Ascending aorta (tissue), 2 donors: Measurements from ENCODE around the gene MTOR. TPM values are rescaled to one million over a fixed set of nuclear protein-coding genes. Genes with fewer than 3 reads are reported as not detected.

ENCODE experiments used
- DNase-seq, 2 donors: peaks; one replicate each; pipeline ENCODE4 v3.0.0-alpha.2; 2019; ENCODE audit warnings: low spot score in 2 of 2
- H3K27ac ChIP-seq, 2 donors: fragments of 200-600 bp; sonication (generic); one replicate each; pipeline ENCODE4 v1.5.1; 2016 to 2017; ENCODE audit warnings: mild to moderate bottlenecking in 1 of 2
- H3K27me3 ChIP-seq: fragments of 200-600 bp; sonication (generic); one replicate; pipeline ENCODE4 v1.5.1; 2017
- H3K36me3 ChIP-seq, 2 donors: fragments of 200-600 bp; sonication (generic); one replicate each; pipeline ENCODE4 v1.5.1; 2016
- H3K4me1 ChIP-seq, 2 donors: fragments of 200-600 bp; sonication (generic); one replicate each; pipeline ENCODE4 v1.5.1; 2016 to 2017; ENCODE audit warnings: mild to moderate bottlenecking in 1 of 2
- H3K4me3 ChIP-seq, 2 donors: fragments of 200-600 bp; sonication (generic); one replicate each; pipeline ENCODE4 v1.5.1; 2016 to 2017; ENCODE audit warnings: mild to moderate bottlenecking in 1 of 2
- H3K9me3 ChIP-seq, 2 donors: fragments of 200-600 bp; sonication (generic); one replicate each; pipeline ENCODE4 v1.5.1; 2016
- CTCF ChIP-seq, 3 experiments: fragments of 200-600 bp in 2 of 3; fragments of 450-650 bp in 1 of 3; sonication (generic) in 2 of 3; IDR thresholded peaks; one replicate each; pipeline ENCODE4 v1.5.1; 2016 to 2019; ENCODE audit warnings: antibody characterized with exemption in 3 of 3, mild to moderate bottlenecking in 1 of 3, moderate library complexity in 1 of 3
- intact Hi-C: fragments of 100-400 bp; cut with DNase I; formaldehyde crosslinking; loops from one replicate; pipeline ENCODE4 v1.15.1; 2023
- total RNA-seq: library from RNA; depleted of rRNA; stranded (reverse); fragments of >200 nt; gene quantifications from one replicate; pipeline ENCODE4 v1.1.0, GENCODE V29; 2016

The MTOR gene
- total RNA-seq, 1 donor from 2014 or later: 28.0 TPM

- intact Hi-C loops: no loop called here
- no peak overlapping the region for H3K27ac ChIP-seq
- DNase-seq: no peak
- peaks cover 0 to 3% of the 10 kb centered on the region in 2 donors for H3K4me1 ChIP-seq
- no peak overlapping the region for H3K4me3 ChIP-seq
- no peak for TF ChIP-seq CTCF (IDR thresholded peaks at IDR 0.05)
- H3K9me3 ChIP-seq: no peaks in the 10 kb centered on the region
- H3K27me3 ChIP-seq: no peaks in the 10 kb centered on the region
- peaks cover 58 to 62% of the 10 kb centered on the region in 2 donors for H3K36me3 ChIP-seq
Measured at GRCh38 chr1:11211925-11212587, 50.3 kb downstream of the MTOR start.

- peaks cover 56 to 57% of the 10 kb centered on the region in 2 donors for H3K36me3 ChIP-seq
- no peaks in the 10 kb centered on the region for H3K27me3 ChIP-seq
- no peak for DNase-seq
- no peak overlapping the region for H3K27ac ChIP-seq
- TF ChIP-seq CTCF (IDR thresholded peaks at IDR 0.05): no peak
- peaks cover 0 to 3% of the 10 kb centered on the region in 2 donors for H3K4me1 ChIP-seq
- no peaks in the 10 kb centered on the region for H3K9me3 ChIP-seq
- intact Hi-C loops: no loop called here
- no peak overlapping the region for H3K4me3 ChIP-seq
Measured at GRCh38 chr1:11211461-11211860, 50.9 kb downstream of the MTOR start.

GRCh38 chr1:11207898-11208611, 54.3 kb downstream of the MTOR start:
- H3K27me3 ChIP-seq: no peaks in the 10 kb centered on the region
- H3K36me3 ChIP-seq: peaks cover 45 to 62% of the 10 kb centered on the region in 2 donors
- DNase-seq: peak; percentile 16 to 74
- H3K27ac ChIP-seq: peak overlapping the region; percentile 57 to 58
- no peak for TF ChIP-seq CTCF (IDR thresholded peaks at IDR 0.05)
- no peaks in the 10 kb centered on the region for H3K9me3 ChIP-seq
- peaks cover 0 to 3% of the 10 kb centered on the region in 2 donors for H3K4me1 ChIP-seq
- H3K4me3 ChIP-seq: no peak overlapping the region
- intact Hi-C loops: loop anchor here (5.0 kb wide), 1 partner anchor 676 kb away; no protein-coding TSS in a partner anchor

GRCh38 chr1:11204396-11205190, 57.8 kb downstream of the MTOR start:
- intact Hi-C loops: loop anchor here (5.0 kb wide), 1 partner anchor 672 kb away; no protein-coding TSS in a partner anchor
- Histone ChIP-seq H3K27ac (no peak overlapping the region), H3K4me1 (peaks cover 0 to 3% of the 10 kb centered on the region in 2 donors), H3K36me3 (peaks cover 42 to 51% of the 10 kb centered on the region in 2 donors), H3K27me3 (no peaks in the 10 kb centered on the region), H3K9me3 (no peaks in the 10 kb centered on the region), H3K4me3 (no peak overlapping the region)
- DNase-seq: no peak
- TF ChIP-seq CTCF (IDR thresholded peaks at IDR 0.05): no peak

- H3K27ac ChIP-seq: no peak overlapping the region
- H3K4me3 ChIP-seq: no peak overlapping the region
- no peaks in the 10 kb centered on the region for H3K9me3 ChIP-seq
- H3K4me1 ChIP-seq: no peaks in the 10 kb centered on the region
- no peak for DNase-seq
- intact Hi-C loops: no loop called here
- H3K36me3 ChIP-seq: peaks cover 48 to 75% of the 10 kb centered on the region in 2 donors
- H3K27me3 ChIP-seq: no peaks in the 10 kb centered on the region
- no peak for TF ChIP-seq CTCF (IDR thresholded peaks at IDR 0.05)
Measured at GRCh38 chr1:11198851-11199594, 63.3 kb downstream of the MTOR start.
